Measurements from ENCODE around the gene IL9R. TPM values are rescaled to one million over a fixed set of nuclear protein-coding genes. Genes with fewer than 3 reads are reported as not detected.

Gene IL9R
- total RNA-seq, 3 donors from 2014 or later (not counting 1 experiment from before 2014, with no cell fraction given): 1.6 to 3.4 (median 1.9) TPM

GRCh38 chrX:155993421-155993820, 4.1 kb upstream of the IL9R start:
- ATAC-seq (no peak), DNase-seq (no peak)
- H3K27ac Mint-ChIP-seq: no peak overlapping the region
- intact Hi-C loops (cut with micrococcal nuclease): no loop called here
- no peak for TF ChIP-seq CTCF (IDR thresholded peaks at IDR 0.05)
- Histone ChIP-seq H3K36me3 (ENCODE audit: control insufficient read depth, insufficient read depth, low read length) (no peaks in the 10 kb centered on the region), H3K4me3 (ENCODE audit: low read length) (no peak overlapping the region), H3K4me1 (ENCODE audit: control insufficient read depth, insufficient read depth, low read length) (peaks cover 16% of the 10 kb centered on the region), H3K27me3 (ENCODE audit: control insufficient read depth, insufficient read depth, low read length) (no peaks in the 10 kb centered on the region), H3K9me3 (ENCODE audit: control insufficient read depth, insufficient read depth, low read length) (no peaks in the 10 kb centered on the region), H3K27ac (ENCODE audit: low read length) (no peak overlapping the region)
- H3K9me3 Mint-ChIP-seq: no peaks in the 10 kb centered on the region
- peaks cover 6 to 18% of the 10 kb centered on the region in 2 donors for H3K27me3 Mint-ChIP-seq (ENCODE audit: low read depth in 2 of 2)
- H3K4me1 Mint-ChIP-seq: peaks cover 11 to 14% of the 10 kb centered on the region in 2 donors
- no CpG with 5 or more reads among the region's 2 CpGs for WGBS (ENCODE audit: insufficient coverage)
- no peak overlapping the region for H3K4me3 Mint-ChIP-seq
- no peaks in the 10 kb centered on the region for H3K36me3 Mint-ChIP-seq

- Histone ChIP-seq H3K27ac (ENCODE audit: low read length) (no peak overlapping the region), H3K4me1 (ENCODE audit: control insufficient read depth, insufficient read depth, low read length) (peaks cover 20% of the 10 kb centered on the region), H3K9me3 (ENCODE audit: control insufficient read depth, insufficient read depth, low read length) (no peaks in the 10 kb centered on the region), H3K4me3 (ENCODE audit: low read length) (no peak overlapping the region), H3K36me3 (ENCODE audit: control insufficient read depth, insufficient read depth, low read length) (no peaks in the 10 kb centered on the region), H3K27me3 (ENCODE audit: control insufficient read depth, insufficient read depth, low read length) (no peaks in the 10 kb centered on the region)
- peaks cover 5 to 10% of the 10 kb centered on the region in 2 donors for H3K27me3 Mint-ChIP-seq (ENCODE audit: low read depth in 2 of 2)
- no peak overlapping the region for H3K27ac Mint-ChIP-seq
- no peak for ATAC-seq
- peaks cover 11 to 19% of the 10 kb centered on the region in 2 donors for H3K4me1 Mint-ChIP-seq
- TF ChIP-seq CTCF (IDR thresholded peaks at IDR 0.05): no peak
- H3K4me3 Mint-ChIP-seq: no peak overlapping the region
- no peaks in the 10 kb centered on the region for H3K9me3 Mint-ChIP-seq
- intact Hi-C loops (cut with micrococcal nuclease): no loop called here
- DNase-seq: no peak
- H3K36me3 Mint-ChIP-seq: no peaks in the 10 kb centered on the region
Observed at GRCh38 chrX:155995321-155995875, 2.1 kb upstream of the IL9R start.

GRCh38 chrX:155998116-155998515, 620 bp downstream of the IL9R start:
- H3K4me1 Mint-ChIP-seq: peaks cover 20 to 31% of the 10 kb centered on the region in 2 donors

More at GRCh38 chrX:155998116-155998515, 620 bp downstream of the IL9R start:
- no peaks in the 10 kb centered on the region for H3K27me3 ChIP-seq (ENCODE audit: control insufficient read depth, insufficient read depth, low read length)
- H3K36me3 Mint-ChIP-seq: no peaks in the 10 kb centered on the region
- no peaks in the 10 kb centered on the region for H3K9me3 Mint-ChIP-seq
- intact Hi-C loops (cut with micrococcal nuclease): no loop called here
- ATAC-seq: no peak
- no peaks in the 10 kb centered on the region for H3K36me3 ChIP-seq (ENCODE audit: control insufficient read depth, insufficient read depth, low read length)
- no peak overlapping the region for H3K4me3 Mint-ChIP-seq
- H3K4me1 ChIP-seq (ENCODE audit: control insufficient read depth, insufficient read depth, low read length): peaks cover 35% of the 10 kb centered on the region
- H3K27me3 Mint-ChIP-seq (ENCODE audit: low read depth in 2 of 2): peaks cover 3 to 10% of the 10 kb centered on the region in 2 donors
- H3K27ac ChIP-seq (ENCODE audit: low read length): no peak overlapping the region
- no peak overlapping the region for H3K4me3 ChIP-seq (ENCODE audit: low read length)
- TF ChIP-seq CTCF (IDR thresholded peaks at IDR 0.05): no peak
- DNase-seq: no peak
- 82% methylated on average over 1 of the region's 1 CpG for WGBS (ENCODE audit: insufficient coverage)
- peak overlapping the region in 1 of 2 donors; percentile 11 for H3K27ac Mint-ChIP-seq
- H3K9me3 ChIP-seq (ENCODE audit: control insufficient read depth, insufficient read depth, low read length): no peaks in the 10 kb centered on the region

Data from natural killer cell (primary cell).